ENCODE measurements around the gene FUNDC2. TPM values are rescaled to one million over a fixed set of nuclear protein-coding genes. Genes with fewer than 3 reads are reported as not detected.

Gene FUNDC2
- total and polyA plus RNA-seq, 2 of the 13 experiments (the other 11 are each of a cell fraction or from before 2014, with no cell fraction given) = 65.3 to 109 TPM

DNA sequence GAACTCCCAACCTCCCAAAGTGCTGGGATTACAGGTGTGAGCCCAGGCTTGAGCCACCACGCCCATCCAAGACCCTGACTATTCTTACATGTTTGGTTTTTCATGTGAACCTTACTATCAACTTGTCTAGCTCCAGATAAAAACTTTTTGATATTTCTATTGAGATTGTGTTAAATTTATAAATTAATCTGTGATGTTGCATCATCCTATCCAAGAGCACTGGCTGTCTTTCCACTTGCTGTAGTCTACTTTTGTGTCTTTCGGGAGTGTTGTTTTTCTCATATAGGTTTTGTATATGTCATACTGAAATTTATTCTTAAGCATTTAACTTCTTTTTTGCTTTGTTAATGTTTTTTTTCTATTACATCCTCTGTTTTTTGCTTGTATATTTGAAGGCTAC lies 79.3 kb downstream of the FUNDC2 start:
- no peak overlapping the region for H2AFZ ChIP-seq (ENCODE audit: low read length)
- peaks cover 7% of the 10 kb centered on the region; the same call in 1 of the 2 replicates for H3K4me1 ChIP-seq (ENCODE audit: insufficient read depth, low read length)
- in situ Hi-C loops (cut with HindIII; ENCODE audit: extremely low pct_ligation_motif_present, low pct_unique_long_range_greater_than_20kb) = no loop called here
- H3K79me2 ChIP-seq (ENCODE audit: insufficient read depth, low read length) = no peaks in the 10 kb centered on the region
- POLR2A ChIA-PET = no interaction called here
- H3K36me3 ChIP-seq (replicated peaks in 1 of 2; ENCODE audit: control insufficient read depth in 1 of 2, insufficient read depth in 2 of 2, low read length in 2 of 2) = no peaks in the 10 kb centered on the region; a peak in 2 of 5 replicates
- no peak for TF ChIP-seq NR2C2 (CRISPR knock-in tag; IDR thresholded peaks at IDR 0.05; ENCODE audit: borderline replicate concordance)
- ATAC-seq (no peak), FAIRE-seq (no peak), DNase-seq (ENCODE audit: low spot score) (no peak)
- H3K9me3 ChIP-seq (ENCODE audit: low read length) = no peaks in the 10 kb centered on the region
- BruUV-seq (replicated peaks) = no TSS peak
- intact Hi-C loops (cut with micrococcal nuclease; ENCODE audit: unreplicated experiment) = no loop called here
- H4K20me1 ChIP-seq (ENCODE audit: insufficient read depth, low read length) = no peaks in the 10 kb centered on the region
- H3K9ac ChIP-seq (ENCODE audit: insufficient read depth, low read depth, low read length) = no peak overlapping the region
- H3K27me3 ChIP-seq (ENCODE audit: control insufficient read depth in 1 of 2, insufficient read depth in 2 of 2, low read length in 2 of 2) = no peaks in the 10 kb centered on the region
- CTCF ChIA-PET (ENCODE audit: low intra/inter-chr PET ratio, low total read pairs) = no interaction called here
- H3K4me3 ChIP-seq (replicated peaks in 1 of 3; ENCODE audit: insufficient read depth in 1 of 3, low read depth in 2 of 3, low read length in 3 of 3) = no peak overlapping the region
- no peak overlapping the region for H3K27ac ChIP-seq (ENCODE audit: extremely low read length, insufficient read depth, low read length)
- H3K4me2 ChIP-seq (ENCODE audit: low read depth, low read length) = no peak overlapping the region
- WGBS (ENCODE audit: low lambda C conversion rate) = 95% methylated on average over 2 of the region's 2 CpGs

DNA sequence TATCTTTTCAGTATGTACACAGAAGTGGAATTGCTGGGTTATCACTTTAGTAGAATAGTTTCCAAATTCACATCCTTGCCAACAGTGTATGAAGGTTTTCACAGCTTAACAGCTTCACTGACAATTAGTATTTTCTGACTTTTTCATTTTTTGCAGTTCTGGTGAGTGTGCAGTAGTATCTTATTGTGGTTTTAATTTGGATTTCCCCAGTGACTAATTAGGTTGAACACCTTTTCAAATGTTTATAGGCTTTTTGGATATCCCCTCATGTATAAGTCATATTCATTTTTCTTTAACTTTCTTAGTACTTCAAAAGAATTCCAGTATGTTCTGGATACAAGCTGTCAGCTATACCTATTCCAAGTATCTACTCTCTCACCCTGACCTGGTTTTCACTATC lies 81.8 kb downstream of the FUNDC2 start:
- BruUV-seq (replicated peaks) = no TSS peak
- no peak overlapping the region for H3K4me2 ChIP-seq (ENCODE audit: low read depth, low read length)
- ChIA-PET CTCF (ENCODE audit: low intra/inter-chr PET ratio, low total read pairs) (no interaction called here), POLR2A (no interaction called here)
- no peaks in the 10 kb centered on the region for H3K27me3 ChIP-seq (ENCODE audit: control insufficient read depth in 1 of 2, insufficient read depth in 2 of 2, low read length in 2 of 2)
- no peaks in the 10 kb centered on the region for H3K79me2 ChIP-seq (ENCODE audit: insufficient read depth, low read length)
- H3K9ac ChIP-seq (ENCODE audit: insufficient read depth, low read depth, low read length) = no peak overlapping the region
- ATAC-seq = no peak
- no peak overlapping the region for H2AFZ ChIP-seq (ENCODE audit: low read length)
- no peak overlapping the region for H3K27ac ChIP-seq (ENCODE audit: extremely low read length, insufficient read depth, low read length)
- H4K20me1 ChIP-seq (ENCODE audit: insufficient read depth, low read length) = no peaks in the 10 kb centered on the region
- in situ Hi-C loops (cut with HindIII; ENCODE audit: extremely low pct_ligation_motif_present, low pct_unique_long_range_greater_than_20kb) = no loop called here
- no peaks in the 10 kb centered on the region for H3K9me3 ChIP-seq (ENCODE audit: low read length)
- no peak overlapping the region for H3K4me3 ChIP-seq (replicated peaks in 1 of 3; ENCODE audit: insufficient read depth in 1 of 3, low read depth in 2 of 3, low read length in 3 of 3)
- intact Hi-C loops (cut with micrococcal nuclease; ENCODE audit: unreplicated experiment) = no loop called here
- no peak for DNase-seq (ENCODE audit: low spot score)
- FAIRE-seq = no peak
- H3K36me3 ChIP-seq (replicated peaks in 1 of 2; ENCODE audit: control insufficient read depth in 1 of 2, insufficient read depth in 2 of 2, low read length in 2 of 2) = no peaks in the 10 kb centered on the region; a peak in 2 of 5 replicates
- peaks cover 7% of the 10 kb centered on the region; the same call in 1 of the 2 replicates for H3K4me1 ChIP-seq (ENCODE audit: insufficient read depth, low read length)
- TF ChIP-seq, protein P1, sequence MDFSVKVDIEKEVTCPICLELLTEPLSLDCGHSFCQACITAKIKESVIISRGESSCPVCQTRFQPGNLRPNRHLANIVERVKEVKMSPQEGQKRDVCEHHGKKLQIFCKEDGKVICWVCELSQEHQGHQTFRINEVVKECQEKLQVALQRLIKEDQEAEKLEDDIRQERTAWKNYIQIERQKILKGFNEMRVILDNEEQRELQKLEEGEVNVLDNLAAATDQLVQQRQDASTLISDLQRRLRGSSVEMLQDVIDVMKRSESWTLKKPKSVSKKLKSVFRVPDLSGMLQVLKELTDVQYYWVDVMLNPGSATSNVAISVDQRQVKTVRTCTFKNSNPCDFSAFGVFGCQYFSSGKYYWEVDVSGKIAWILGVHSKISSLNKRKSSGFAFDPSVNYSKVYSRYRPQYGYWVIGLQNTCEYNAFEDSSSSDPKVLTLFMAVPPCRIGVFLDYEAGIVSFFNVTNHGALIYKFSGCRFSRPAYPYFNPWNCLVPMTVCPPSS (IDR thresholded peaks at IDR 0.05) = no peak
- TF ChIP-seq MIXL1 (CRISPR knock-in tag; IDR thresholded peaks at IDR 0.05) = no peak
- no peak for TF ChIP-seq STAG1 (CRISPR knock-in tag; IDR thresholded peaks at IDR 0.05)
- no peak for TF ChIP-seq GZF1 (CRISPR knock-in tag; IDR thresholded peaks at IDR 0.05)
- no peak for TF ChIP-seq ZNF33A (CRISPR knock-in tag; IDR thresholded peaks at IDR 0.05; ENCODE audit: borderline replicate concordance)
- no peak for TF ChIP-seq GFI1 (CRISPR knock-in tag; IDR thresholded peaks at IDR 0.05; ENCODE audit: borderline replicate concordance)
- TF ChIP-seq, protein P2, sequence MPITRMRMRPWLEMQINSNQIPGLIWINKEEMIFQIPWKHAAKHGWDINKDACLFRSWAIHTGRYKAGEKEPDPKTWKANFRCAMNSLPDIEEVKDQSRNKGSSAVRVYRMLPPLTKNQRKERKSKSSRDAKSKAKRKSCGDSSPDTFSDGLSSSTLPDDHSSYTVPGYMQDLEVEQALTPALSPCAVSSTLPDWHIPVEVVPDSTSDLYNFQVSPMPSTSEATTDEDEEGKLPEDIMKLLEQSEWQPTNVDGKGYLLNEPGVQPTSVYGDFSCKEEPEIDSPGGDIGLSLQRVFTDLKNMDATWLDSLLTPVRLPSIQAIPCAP (CRISPR knock-in tag; IDR thresholded peaks at IDR 0.05; ENCODE audit: low read depth) = no peak
- TF ChIP-seq ZBTB1 (CRISPR knock-in tag; IDR thresholded peaks at IDR 0.05; ENCODE audit: borderline replicate concordance) = no peak
- no peak for TF ChIP-seq ZNF292 (CRISPR knock-in tag; IDR thresholded peaks at IDR 0.05; ENCODE audit: borderline replicate concordance, low read depth)
- TF ChIP-seq, protein P3, sequence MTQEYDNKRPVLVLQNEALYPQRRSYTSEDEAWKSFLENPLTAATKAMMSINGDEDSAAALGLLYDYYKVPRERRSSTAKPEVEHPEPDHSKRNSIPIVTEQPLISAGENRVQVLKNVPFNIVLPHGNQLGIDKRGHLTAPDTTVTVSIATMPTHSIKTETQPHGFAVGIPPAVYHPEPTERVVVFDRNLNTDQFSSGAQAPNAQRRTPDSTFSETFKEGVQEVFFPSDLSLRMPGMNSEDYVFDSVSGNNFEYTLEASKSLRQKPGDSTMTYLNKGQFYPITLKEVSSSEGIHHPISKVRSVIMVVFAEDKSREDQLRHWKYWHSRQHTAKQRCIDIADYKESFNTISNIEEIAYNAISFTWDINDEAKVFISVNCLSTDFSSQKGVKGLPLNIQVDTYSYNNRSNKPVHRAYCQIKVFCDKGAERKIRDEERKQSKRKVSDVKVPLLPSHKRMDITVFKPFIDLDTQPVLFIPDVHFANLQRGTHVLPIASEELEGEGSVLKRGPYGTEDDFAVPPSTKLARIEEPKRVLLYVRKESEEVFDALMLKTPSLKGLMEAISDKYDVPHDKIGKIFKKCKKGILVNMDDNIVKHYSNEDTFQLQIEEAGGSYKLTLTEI (CRISPR knock-in tag; conservative IDR thresholded peaks at IDR 0.05) = no peak
- TF ChIP-seq, protein P4, sequence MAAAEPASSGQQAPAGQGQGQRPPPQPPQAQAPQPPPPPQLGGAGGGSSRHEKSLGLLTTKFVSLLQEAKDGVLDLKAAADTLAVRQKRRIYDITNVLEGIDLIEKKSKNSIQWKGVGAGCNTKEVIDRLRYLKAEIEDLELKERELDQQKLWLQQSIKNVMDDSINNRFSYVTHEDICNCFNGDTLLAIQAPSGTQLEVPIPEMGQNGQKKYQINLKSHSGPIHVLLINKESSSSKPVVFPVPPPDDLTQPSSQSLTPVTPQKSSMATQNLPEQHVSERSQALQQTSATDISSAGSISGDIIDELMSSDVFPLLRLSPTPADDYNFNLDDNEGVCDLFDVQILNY (CRISPR knock-in tag; conservative IDR thresholded peaks at IDR 0.05) = no peak
- TF ChIP-seq IKZF4 (CRISPR knock-in tag; IDR thresholded peaks at IDR 0.05; ENCODE audit: borderline replicate concordance, low read depth, not compliant biosample characterization) = no peak
- TF ChIP-seq HNRNPLL (IDR thresholded peaks at IDR 0.05; ENCODE audit: low read depth, low read length, poor library complexity, severe bottlenecking) = no peak

Data from HepG2 (cell line).